Esophagus muscularis mucosa (tissue), 4 donors: Measurements from ENCODE around the gene NOS3. TPM values are rescaled to one million over a fixed set of nuclear protein-coding genes. Genes with fewer than 3 reads are reported as not detected.

ENCODE experiments used
- DNase-seq: peaks from one replicate; pipeline ENCODE4 v3.0.0-alpha.2; 2017; ENCODE audit errors: extremely low spot score
- H3K27ac ChIP-seq, 4 donors: fragments of 200-600 bp; sonication (generic); replicated peaks in 1 of 4; 1 replicate in 3 of 4; 2 replicates in 1 of 4; pipeline ENCODE4 v1.5.1; 2016 to 2019; ENCODE audit warnings: mild to moderate bottlenecking in 1 of 4
- H3K27me3 ChIP-seq, 4 donors: fragments of 200-600 bp; sonication (generic); one replicate each; pipeline versions ENCODE4 v1.5.1 to v1.6.0; 2016 to 2019
- H3K36me3 ChIP-seq, 4 donors: fragments of 200-600 bp; sonication (generic); one replicate each; pipeline ENCODE4 v1.5.1; 2016 to 2019
- H3K4me1 ChIP-seq, 4 donors: fragments of 200-600 bp; sonication (generic); one replicate each; pipeline ENCODE4 v1.5.1; 2016 to 2019
- H3K4me3 ChIP-seq, 4 donors: fragments of 200-600 bp; sonication (generic); 1 replicate in 2 of 4; 2 replicates in 2 of 4; pipeline ENCODE4 v1.5.1; 2016 to 2019; ENCODE audit warnings: mild to moderate bottlenecking in 4 of 4, moderate library complexity in 1 of 4
- H3K9me3 ChIP-seq, 4 donors: fragments of 200-600 bp; sonication (generic); 1 replicate in 3 of 4; 2 replicates in 1 of 4; pipeline ENCODE4 v1.5.1; 2016 to 2019
- EP300 ChIP-seq: sonication (generic); formaldehyde crosslinking; IDR thresholded peaks from one replicate; pipeline ENCODE4 v1.6.1; 2017; ENCODE audit warnings: antibody characterized with exemption
- POLR2A ChIP-seq: fragments of 450-650 bp; IDR thresholded peaks from one replicate; pipeline ENCODE4 v1.6.1; 2017; ENCODE audit warnings: antibody characterized with exemption, moderate library complexity, mild to moderate bottlenecking, low read depth
- POLR2AphosphoS5 ChIP-seq, 2 donors: sonication (generic); formaldehyde crosslinking; IDR thresholded peaks; one replicate each; pipeline ENCODE4 v1.6.1; 2017; ENCODE audit warnings: antibody characterized with exemption in 2 of 2
- WGBS: methylation state at CpG from one replicate; pipeline ENCODE4 v1.1.5; 2018; 5-methylcytosine and 5-hydroxymethylcytosine counted together
- intact Hi-C: fragments of 100-400 bp; cut with DNase I; formaldehyde crosslinking; loops from one replicate; pipeline ENCODE4 v1.15.1; 2023
- total RNA-seq, 4 donors: library from RNA; depleted of rRNA; stranded (reverse); fragments of >200 nt; gene quantifications; one replicate each; pipeline versions ENCODE4 v1.1.0 to v1.2.1, GENCODE V29; 2016
- TF ChIP-seq, protein P1 (sequence below), 3 experiments: fragments of 200-600 bp in 2 of 3; fragments of 450-650 bp in 1 of 3; sonication (generic) in 2 of 3; IDR thresholded peaks; one replicate each; pipeline ENCODE4 v1.5.1; 2017 to 2019; ENCODE audit warnings: antibody characterized with exemption in 3 of 3, mild to moderate bottlenecking in 2 of 3, moderate library complexity in 1 of 3

The NOS3 gene
- total RNA-seq, 4 donors from 2014 or later, result 3.7 to 20.2 (median 16.2) TPM

DNA sequence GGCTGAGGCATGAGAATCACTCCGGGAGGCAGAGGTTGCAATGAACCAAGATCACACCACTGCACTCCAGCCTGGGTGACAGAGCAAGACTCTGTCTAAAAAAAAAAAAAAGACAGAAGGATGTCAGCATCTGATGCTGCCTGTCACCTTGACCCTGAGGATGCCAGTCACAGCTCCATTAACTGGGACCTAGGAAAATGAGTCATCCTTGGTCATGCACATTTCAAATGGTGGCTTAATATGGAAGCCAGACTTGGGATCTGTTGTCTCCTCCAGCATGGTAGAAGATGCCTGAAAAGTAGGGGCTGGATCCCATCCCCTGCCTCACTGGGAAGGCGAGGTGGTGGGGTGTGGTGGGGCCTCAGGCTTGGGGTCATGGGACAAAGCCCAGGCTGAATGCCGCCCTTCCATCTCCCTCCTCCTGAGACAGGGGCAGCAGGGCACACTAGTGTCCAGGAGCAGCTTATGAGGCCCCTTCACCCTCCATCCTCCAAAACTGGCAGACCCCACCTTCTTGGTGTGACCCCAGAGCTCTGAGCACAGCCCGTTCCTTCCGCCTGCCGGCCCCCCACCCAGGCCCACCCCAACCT is 1.3 kb downstream of the NOS3 start:
- intact Hi-C loops, result no loop called here
- H3K27ac ChIP-seq, result peak overlapping the region in 2 of 4 donors; percentile 63 to 66

DNA sequence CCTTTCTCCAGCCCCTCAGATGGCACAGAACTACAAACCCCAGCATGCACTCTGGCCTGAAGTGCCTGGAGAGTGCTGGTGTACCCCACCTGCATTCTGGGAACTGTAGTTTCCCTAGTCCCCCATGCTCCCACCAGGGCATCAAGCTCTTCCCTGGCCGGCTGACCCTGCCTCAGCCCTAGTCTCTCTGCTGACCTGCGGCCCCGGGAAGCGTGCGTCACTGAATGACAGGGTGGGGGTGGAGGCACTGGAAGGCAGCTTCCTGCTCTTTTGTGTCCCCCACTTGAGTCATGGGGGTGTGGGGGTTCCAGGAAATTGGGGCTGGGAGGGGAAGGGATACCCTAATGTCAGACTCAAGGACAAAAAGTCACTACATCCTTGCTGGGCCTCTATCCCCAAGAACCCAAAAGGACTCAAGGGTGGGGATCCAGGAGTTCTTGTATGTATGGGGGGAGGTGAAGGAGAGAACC is 2.1 kb downstream of the NOS3 start:
- Histone ChIP-seq H3K4me3 (peak overlapping the region in 2 of 4 donors; percentile 37 to 48), H3K27ac (peak overlapping the region in 3 of 4 donors; percentile 54 to 66 (median 63)), H3K4me1 (peaks cover 31 to 46% (median 39%) of the 10 kb centered on the region in 4 donors), H3K36me3 (peaks cover 0 to 10% (median 0%) of the 10 kb centered on the region in 4 donors), H3K9me3 (peaks cover 0 to 10% (median 3%) of the 10 kb centered on the region in 4 donors), H3K27me3 (peaks cover 0 to 13% (median 0%) of the 10 kb centered on the region in 4 donors)
- WGBS, result 67% methylated on average over 3 of the region's 5 CpGs
- DNase-seq, result no peak
- intact Hi-C loops, result no loop called here
- TF ChIP-seq POLR2AphosphoS5 (IDR thresholded peaks at IDR 0.05) (peak in 1 of 2 donors; percentile 10), EP300 (no peak)

More for the DNA sequence above, 1.3 kb downstream of the NOS3 start:
- peaks cover 0 to 10% (median 3%) of the 10 kb centered on the region in 4 donors for H3K9me3 ChIP-seq
- TF ChIP-seq, protein P1, sequence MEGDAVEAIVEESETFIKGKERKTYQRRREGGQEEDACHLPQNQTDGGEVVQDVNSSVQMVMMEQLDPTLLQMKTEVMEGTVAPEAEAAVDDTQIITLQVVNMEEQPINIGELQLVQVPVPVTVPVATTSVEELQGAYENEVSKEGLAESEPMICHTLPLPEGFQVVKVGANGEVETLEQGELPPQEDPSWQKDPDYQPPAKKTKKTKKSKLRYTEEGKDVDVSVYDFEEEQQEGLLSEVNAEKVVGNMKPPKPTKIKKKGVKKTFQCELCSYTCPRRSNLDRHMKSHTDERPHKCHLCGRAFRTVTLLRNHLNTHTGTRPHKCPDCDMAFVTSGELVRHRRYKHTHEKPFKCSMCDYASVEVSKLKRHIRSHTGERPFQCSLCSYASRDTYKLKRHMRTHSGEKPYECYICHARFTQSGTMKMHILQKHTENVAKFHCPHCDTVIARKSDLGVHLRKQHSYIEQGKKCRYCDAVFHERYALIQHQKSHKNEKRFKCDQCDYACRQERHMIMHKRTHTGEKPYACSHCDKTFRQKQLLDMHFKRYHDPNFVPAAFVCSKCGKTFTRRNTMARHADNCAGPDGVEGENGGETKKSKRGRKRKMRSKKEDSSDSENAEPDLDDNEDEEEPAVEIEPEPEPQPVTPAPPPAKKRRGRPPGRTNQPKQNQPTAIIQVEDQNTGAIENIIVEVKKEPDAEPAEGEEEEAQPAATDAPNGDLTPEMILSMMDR (IDR thresholded peaks at IDR 0.05), result no peak
- no peak for TF ChIP-seq EP300
- TF ChIP-seq POLR2AphosphoS5 (IDR thresholded peaks at IDR 0.05), result no peak
- no peak for TF ChIP-seq POLR2A
- no peak overlapping the region for H3K4me3 ChIP-seq
- H3K4me1 ChIP-seq, result peaks cover 31 to 46% (median 40%) of the 10 kb centered on the region in 4 donors
- peaks cover 0 to 13% (median 0%) of the 10 kb centered on the region in 4 donors for H3K27me3 ChIP-seq
- H3K36me3 ChIP-seq, result peaks cover 0 to 3% (median 0%) of the 10 kb centered on the region in 4 donors
- no peak for DNase-seq
- WGBS, result 78% methylated on average over 6 of the region's 6 CpGs

DNA sequence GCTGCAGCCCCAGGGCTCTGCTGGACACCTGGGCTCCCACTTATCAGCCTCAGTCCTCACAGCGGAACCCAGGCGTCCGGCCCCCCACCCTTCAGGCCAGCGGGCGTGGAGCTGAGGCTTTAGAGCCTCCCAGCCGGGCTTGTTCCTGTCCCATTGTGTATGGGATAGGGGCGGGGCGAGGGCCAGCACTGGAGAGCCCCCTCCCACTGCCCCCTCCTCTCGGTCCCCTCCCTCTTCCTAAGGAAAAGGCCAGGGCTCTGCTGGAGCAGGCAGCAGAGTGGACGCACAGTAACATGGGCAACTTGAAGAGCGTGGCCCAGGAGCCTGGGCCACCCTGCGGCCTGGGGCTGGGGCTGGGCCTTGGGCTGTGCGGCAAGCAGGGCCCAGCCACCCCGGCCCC is 2.7 kb downstream of the NOS3 start:
- peaks cover 0 to 17% (median 0%) of the 10 kb centered on the region in 4 donors for H3K36me3 ChIP-seq
- intact Hi-C loops, result no loop called here
- peaks cover 0 to 10% (median 3%) of the 10 kb centered on the region in 4 donors for H3K9me3 ChIP-seq
- 84% methylated on average over 7 of the region's 14 CpGs for whole genome bisulfite sequencing
- peak overlapping the region; percentile 33 to 48 (median 36) for H3K4me3 ChIP-seq
- peaks cover 0 to 15% (median 0%) of the 10 kb centered on the region in 4 donors for H3K27me3 ChIP-seq
- peak overlapping the region; percentile 7 to 66 (median 53) for H3K27ac ChIP-seq
- TF ChIP-seq, protein P1 (IDR thresholded peaks at IDR 0.05), result no peak
- peak; percentile 44 to 55 for TF ChIP-seq POLR2AphosphoS5 (IDR thresholded peaks at IDR 0.05)
- H3K4me1 ChIP-seq, result peaks cover 25 to 39% (median 34%) of the 10 kb centered on the region in 4 donors
- DNase-seq, result no peak

DNA sequence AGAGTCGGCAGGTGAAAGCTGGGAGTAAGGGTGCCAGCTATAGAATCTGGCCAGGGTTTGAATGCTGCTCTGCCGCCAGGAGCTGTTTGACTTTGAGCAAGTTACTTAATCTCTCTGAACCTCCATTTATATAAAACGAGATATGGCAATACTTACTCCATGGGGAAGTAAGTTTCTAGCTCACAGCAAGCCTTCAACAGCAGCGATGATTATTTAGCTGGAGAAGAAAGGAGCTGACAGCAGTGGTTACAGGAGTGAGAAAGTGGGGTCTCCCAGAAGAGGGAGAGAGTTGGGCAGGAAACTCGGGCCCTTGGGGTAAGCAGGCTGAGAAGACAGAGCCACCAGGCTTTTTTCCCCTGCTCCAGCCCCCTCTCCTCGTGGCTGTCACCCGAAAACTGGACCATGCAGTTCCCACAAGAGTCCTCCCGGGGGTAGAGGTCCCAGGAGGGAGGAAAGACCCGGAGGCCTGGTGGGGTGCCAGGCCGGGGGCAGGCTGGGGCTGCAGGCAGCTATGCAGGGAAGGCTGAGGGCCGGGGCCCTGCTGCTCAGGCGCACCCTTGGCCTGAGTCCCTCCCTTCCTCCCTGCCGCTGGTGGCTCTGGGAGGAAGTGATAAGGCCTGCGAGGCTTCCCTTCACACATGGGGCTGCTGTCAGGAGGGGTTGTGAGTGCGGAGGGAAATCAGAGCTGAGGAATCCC is 3.5 kb downstream of the NOS3 start:
- peaks cover 18 to 31% (median 27%) of the 10 kb centered on the region in 4 donors for H3K4me1 ChIP-seq
- intact Hi-C loops, result no loop called here
- 57% methylated on average over 11 of the region's 15 CpGs for WGBS
- H3K9me3 ChIP-seq, result peaks cover 0 to 10% (median 3%) of the 10 kb centered on the region in 4 donors
- peaks cover 0 to 18% (median 0%) of the 10 kb centered on the region in 4 donors for H3K27me3 ChIP-seq
- no peak for DNase-seq
- peak overlapping the region in 3 of 4 donors; percentile 7 to 66 (median 52) for H3K27ac ChIP-seq
- H3K4me3 ChIP-seq, result peak overlapping the region; percentile 33 to 48 (median 36)
- H3K36me3 ChIP-seq, result peaks cover 0 to 24% (median 0%) of the 10 kb centered on the region in 4 donors
- TF ChIP-seq EP300 (no peak), POLR2AphosphoS5 (IDR thresholded peaks at IDR 0.05) (peak in 1 of 2 donors; percentile 38)

DNA sequence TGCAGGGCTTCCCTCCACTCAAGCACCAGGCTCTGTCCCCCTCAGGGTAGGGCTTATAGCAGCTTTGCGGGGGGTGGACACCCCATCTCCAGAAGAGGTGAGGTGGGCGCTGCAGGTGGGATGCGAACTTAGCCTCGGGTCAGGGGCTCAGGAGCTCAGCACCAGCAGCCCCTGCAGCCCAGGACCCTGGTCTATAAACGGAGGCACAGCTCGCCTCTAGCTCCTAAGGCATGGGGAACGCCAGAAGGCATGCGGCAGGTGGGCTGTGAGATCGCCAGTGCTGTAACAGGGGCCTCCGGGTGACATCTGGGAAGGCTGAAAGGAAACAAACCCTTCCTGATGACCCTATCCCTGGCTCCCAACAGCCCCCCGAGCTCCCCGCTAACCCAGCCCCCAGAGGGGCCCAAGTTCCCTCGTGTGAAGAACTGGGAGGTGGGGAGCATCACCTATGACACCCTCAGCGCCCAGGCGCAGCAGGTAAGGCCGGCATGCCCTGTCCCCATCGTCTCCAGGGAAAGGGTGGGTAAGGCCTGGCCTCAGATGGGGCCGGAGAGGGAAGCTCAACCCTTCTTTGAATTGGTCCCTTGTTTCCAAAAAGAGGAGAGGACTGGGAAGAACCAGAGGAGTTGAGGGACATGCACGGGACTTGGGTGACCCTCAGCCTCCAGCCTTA is 4.2 kb downstream of the NOS3 start:
- Histone ChIP-seq H3K27me3 (peaks cover 0 to 21% (median 0%) of the 10 kb centered on the region in 4 donors), H3K36me3 (peaks cover 0 to 26% (median 0%) of the 10 kb centered on the region in 4 donors), H3K9me3 (peaks cover 0 to 8% (median 2%) of the 10 kb centered on the region in 4 donors), H3K27ac (no peak overlapping the region), H3K4me1 (peaks cover 12 to 25% (median 20%) of the 10 kb centered on the region in 4 donors), H3K4me3 (peak overlapping the region; percentile 33 to 48 (median 36))
- intact Hi-C loops, result no loop called here
- TF ChIP-seq POLR2AphosphoS5 (IDR thresholded peaks at IDR 0.05) (no peak), POLR2A (no peak), EP300 (no peak)
- TF ChIP-seq, protein P1 (IDR thresholded peaks at IDR 0.05), result no peak
- WGBS, result 59% methylated on average over 19 of the region's 19 CpGs
- no peak for DNase-seq
